Measurements from ENCODE around the gene CD55. TPM values are rescaled to one million over a fixed set of nuclear protein-coding genes. Genes with fewer than 3 reads are reported as not detected.
A peak's percentile ranks its signal among the peaks of the same experiment; 100 is the strongest.
"Not testable (repeated sequence)": the region's sequence is repeated elsewhere in the genome, so short reads cannot be mapped to it uniquely, and the experiment has no call there.

Gene CD55
- total RNA-seq, 2 donors from 2014 or later: 137 to 147 TPM

DNA sequence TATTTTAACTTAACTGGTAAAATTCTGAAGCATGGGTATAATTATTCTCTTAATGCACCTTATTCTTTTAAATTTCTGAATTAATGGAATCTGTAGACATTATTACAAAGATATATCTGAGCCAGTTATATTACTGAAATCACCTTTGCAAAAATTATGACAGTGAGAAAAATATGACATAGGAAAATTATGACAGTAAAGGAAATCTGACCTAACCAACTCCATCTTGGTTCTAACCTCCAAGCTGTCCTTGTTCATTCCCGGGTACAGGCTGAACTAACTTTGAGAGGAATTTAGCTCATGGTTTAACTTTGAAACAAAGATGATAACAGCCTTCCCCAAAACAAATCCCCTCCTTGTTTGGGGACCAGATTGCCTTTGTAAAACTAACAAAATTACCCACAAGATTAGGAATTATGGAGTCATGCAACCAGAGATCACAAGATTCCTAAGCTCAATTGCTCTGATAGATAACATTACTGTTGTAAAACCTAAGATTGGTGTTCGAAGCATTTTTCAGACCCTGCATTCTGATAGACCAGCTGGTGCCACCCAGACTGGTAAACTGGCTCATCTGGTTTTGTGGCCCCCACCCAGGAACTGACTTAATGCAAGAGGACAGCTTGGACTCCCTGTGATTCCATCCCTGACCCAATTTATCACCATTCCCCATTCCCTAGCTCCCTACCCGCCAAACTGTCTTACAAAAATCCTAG is 9.4 kb upstream of the CD55 start:
- peaks cover 0 to 2% of the 10 kb centered on the region in 2 donors for H3K9me3 Mint-ChIP-seq
- no peak overlapping the region for H3K4me3 Mint-ChIP-seq
- H3K27ac Mint-ChIP-seq: no peak overlapping the region
- ATAC-seq (replicated peaks in 1 of 2) (no peak), DNase-seq (no peak)
- peaks cover 29% of the 10 kb centered on the region for H3K4me1 Mint-ChIP-seq (ENCODE audit: low read depth)
- H3K36me3 Mint-ChIP-seq (ENCODE audit: insufficient read depth in 2 of 2): no peaks in the 10 kb centered on the region
- H3K27me3 Mint-ChIP-seq (ENCODE audit: low read depth): no peaks in the 10 kb centered on the region

DNA sequence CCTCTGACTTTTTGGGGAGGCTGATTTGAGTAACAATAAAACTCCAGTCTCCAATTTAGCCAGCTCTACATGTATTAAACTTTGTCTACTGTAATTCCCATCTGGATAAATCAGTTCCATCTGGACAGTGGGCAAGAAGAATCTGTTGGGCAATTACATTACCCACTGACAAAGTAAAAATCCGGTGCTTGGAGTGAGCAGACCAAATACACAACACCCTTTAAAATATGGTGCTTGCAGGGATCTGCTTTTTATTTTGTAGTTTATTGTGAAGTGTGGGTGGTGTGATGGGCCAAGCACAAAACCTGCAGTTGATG is 8.9 kb upstream of the CD55 start:
- DNase-seq: no peak
- H3K36me3 Mint-ChIP-seq (ENCODE audit: insufficient read depth in 2 of 2): no peaks in the 10 kb centered on the region

DNA sequence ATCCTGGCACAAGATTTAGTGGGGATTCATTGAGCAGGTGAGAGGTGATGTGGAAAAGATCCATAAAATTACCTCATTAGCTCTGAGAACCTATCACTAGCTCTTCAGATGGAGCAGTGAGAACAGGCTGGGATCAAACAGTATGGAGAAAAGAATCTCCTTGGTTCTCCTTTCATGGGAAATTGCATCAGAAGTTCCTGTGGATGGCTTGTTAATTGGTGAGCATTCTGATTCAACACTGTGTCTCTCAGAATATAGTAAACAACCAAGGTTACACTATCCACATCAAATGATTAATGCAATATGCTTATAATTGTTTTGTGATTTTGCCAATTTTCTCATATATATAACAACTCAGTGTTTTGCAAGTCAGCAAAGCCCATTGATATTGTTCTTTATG is 8.3 kb upstream of the CD55 start:
- H3K4me3 Mint-ChIP-seq: no peak overlapping the region
- H3K27me3 Mint-ChIP-seq (ENCODE audit: low read depth): no peaks in the 10 kb centered on the region
- no peak overlapping the region for H3K27ac Mint-ChIP-seq
- H3K4me1 Mint-ChIP-seq (ENCODE audit: low read depth): peaks cover 38% of the 10 kb centered on the region
- DNase-seq: no peak
- ATAC-seq (replicated peaks in 1 of 2): no peak
- peaks cover 0 to 2% of the 10 kb centered on the region in 2 donors for H3K9me3 Mint-ChIP-seq
- H3K36me3 Mint-ChIP-seq (ENCODE audit: insufficient read depth in 2 of 2): no peaks in the 10 kb centered on the region

More for the DNA sequence above, 8.9 kb upstream of the CD55 start:
- ATAC-seq (replicated peaks in 1 of 2): no peak
- H3K27me3 Mint-ChIP-seq (ENCODE audit: low read depth): no peaks in the 10 kb centered on the region
- H3K9me3 Mint-ChIP-seq: peaks cover 0 to 2% of the 10 kb centered on the region in 2 donors
- H3K4me3 Mint-ChIP-seq: no peak overlapping the region
- H3K27ac Mint-ChIP-seq: no peak overlapping the region
- H3K4me1 Mint-ChIP-seq (ENCODE audit: low read depth): peaks cover 32% of the 10 kb centered on the region

DNA sequence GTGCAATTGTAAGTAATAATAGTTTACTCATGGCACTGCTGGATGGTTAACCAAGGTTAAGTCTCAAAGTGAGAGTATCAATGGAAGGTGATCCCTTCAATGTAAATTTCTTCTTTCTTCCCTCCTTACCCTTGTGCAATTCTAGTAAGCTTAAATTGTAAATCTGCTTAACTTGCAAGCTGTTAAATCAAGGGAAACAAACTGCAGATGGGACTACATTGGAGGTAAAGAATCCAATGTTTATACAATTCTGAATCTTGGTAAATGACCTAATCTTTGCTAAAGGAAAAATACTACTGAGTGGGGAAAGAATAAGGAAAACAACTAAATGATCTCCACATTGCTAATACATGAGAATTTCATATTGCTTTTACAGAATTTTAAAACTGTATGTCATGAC is 6.7 kb upstream of the CD55 start:
- Mint-ChIP-seq H3K4me1 (ENCODE audit: low read depth) (peaks cover 25% of the 10 kb centered on the region), H3K27ac (no peak overlapping the region), H3K4me3 (no peak overlapping the region), H3K36me3 (ENCODE audit: insufficient read depth in 2 of 2) (no peaks in the 10 kb centered on the region), H3K9me3 (peaks cover 0 to 2% of the 10 kb centered on the region in 2 donors), H3K27me3 (ENCODE audit: low read depth) (no peaks in the 10 kb centered on the region)
- no peak for ATAC-seq (replicated peaks in 1 of 2)
- DNase-seq: no peak

DNA sequence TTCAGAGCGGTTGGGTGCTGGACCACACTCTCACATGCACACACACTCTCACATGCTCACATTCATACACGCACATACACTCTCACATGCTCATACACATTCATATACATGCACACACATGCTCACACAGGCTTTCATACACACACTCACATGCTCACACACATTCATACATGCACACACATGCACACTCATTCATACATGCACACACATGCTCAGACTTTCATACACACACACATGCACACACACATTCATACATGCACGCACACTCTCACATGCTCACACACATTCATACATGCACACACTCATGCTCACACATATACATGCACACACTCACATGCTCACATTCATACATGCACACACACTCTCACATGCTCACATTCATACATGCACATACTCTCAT is 6.0 kb upstream of the CD55 start:
- ATAC-seq (replicated peaks in 1 of 2) (no peak), DNase-seq (no peak)
- H3K36me3 Mint-ChIP-seq (ENCODE audit: insufficient read depth in 2 of 2): peaks cover 0 to 2% of the 10 kb centered on the region in 2 donors
- H3K4me3 Mint-ChIP-seq: no peak overlapping the region
- H3K27ac Mint-ChIP-seq: no peak overlapping the region
- no peaks in the 10 kb centered on the region for H3K27me3 Mint-ChIP-seq (ENCODE audit: low read depth)
- peaks cover 2 to 3% of the 10 kb centered on the region in 2 donors for H3K9me3 Mint-ChIP-seq
- H3K4me1 Mint-ChIP-seq (ENCODE audit: low read depth): peaks cover 26% of the 10 kb centered on the region

DNA sequence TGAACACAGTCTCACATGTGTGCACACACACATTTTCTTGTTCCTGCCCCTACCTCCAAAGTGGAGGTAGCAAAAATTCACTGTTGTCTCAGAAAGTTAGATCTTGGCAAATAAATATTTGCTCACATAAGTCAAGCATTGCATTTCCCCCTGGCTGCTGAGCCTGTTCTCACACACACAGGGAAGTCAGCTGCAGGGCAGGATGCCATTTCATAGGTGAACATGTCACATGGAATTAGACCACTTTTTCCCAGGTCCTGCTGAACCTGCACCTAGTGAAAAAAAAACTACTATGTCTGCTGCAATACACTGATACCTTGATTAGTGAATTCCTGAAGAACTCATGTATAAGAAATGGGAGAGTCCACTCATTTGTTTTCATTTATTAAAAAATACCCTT is 5.3 kb upstream of the CD55 start:
- peaks cover 32% of the 10 kb centered on the region for H3K4me1 Mint-ChIP-seq (ENCODE audit: low read depth)
- peaks cover 0 to 2% of the 10 kb centered on the region in 2 donors for H3K36me3 Mint-ChIP-seq (ENCODE audit: insufficient read depth in 2 of 2)
- peaks cover 2 to 3% of the 10 kb centered on the region in 2 donors for H3K9me3 Mint-ChIP-seq
- H3K4me3 Mint-ChIP-seq: no peak overlapping the region
- no peak overlapping the region for H3K27ac Mint-ChIP-seq
- ATAC-seq (replicated peaks in 1 of 2) (no peak), DNase-seq (no peak)
- H3K27me3 Mint-ChIP-seq (ENCODE audit: low read depth): no peaks in the 10 kb centered on the region

DNA sequence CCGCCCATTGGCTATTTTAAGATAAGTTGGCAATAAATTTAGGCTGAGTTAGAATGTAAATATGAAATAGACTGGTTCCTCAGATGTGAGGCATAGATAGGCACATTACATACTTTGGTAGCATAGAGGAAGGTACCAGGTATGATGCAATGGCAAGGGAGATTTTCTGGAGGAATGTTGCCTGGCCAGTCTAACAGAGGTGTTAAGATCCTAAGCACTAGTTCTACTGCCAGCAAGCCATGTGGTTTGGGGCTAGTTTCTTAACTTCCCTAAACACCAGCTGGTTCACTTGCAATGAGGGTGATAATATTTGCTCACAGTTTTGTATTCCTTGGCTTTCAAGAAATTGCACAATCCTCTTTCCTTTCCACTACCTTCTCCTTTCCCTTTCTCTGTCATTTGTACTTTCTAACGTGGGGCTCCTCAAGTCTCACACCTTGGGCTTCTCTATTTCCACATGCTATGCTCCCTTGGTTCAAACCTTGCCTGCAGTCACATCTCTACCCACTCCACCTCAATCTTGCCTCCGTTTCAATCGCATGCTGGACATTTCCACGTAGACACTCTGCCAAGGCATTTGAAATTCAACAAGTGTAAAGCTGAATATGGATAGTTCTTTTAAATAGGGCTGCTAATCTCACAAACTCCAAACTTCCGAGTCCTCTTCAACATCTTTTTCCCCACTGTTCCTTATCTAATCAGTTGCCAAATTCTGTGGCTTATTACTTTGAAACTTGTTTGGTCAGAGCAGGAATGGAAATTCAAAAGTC is 4.7 kb upstream of the CD55 start:
- peaks cover 34% of the 10 kb centered on the region for H3K4me1 Mint-ChIP-seq (ENCODE audit: low read depth)
- no peaks in the 10 kb centered on the region for H3K27me3 Mint-ChIP-seq (ENCODE audit: low read depth)

DNA sequence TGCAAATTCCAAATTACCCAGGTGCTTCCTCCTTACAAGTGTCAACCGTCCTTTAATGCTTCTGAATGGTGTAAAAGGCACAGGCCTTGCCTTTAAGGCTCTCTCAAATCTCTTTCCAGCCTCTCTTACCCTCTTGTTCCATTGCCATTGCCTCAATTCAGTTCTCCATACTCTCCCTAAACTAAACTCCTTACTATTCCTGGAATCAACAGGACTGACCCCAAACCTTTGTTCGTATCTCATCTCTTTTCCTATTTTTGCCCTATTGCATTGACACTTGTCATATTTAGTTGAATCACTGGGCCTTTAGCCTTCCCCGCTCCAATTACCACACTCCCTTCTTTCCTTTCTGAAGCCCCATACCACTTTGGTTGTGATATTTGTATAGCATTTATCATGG is 3.9 kb upstream of the CD55 start:
- no peak for ATAC-seq (replicated peaks in 1 of 2)
- Mint-ChIP-seq H3K27me3 (ENCODE audit: low read depth) (no peaks in the 10 kb centered on the region), H3K9me3 (peaks cover 2 to 3% of the 10 kb centered on the region in 2 donors), H3K36me3 (ENCODE audit: insufficient read depth in 2 of 2) (peaks cover 5 to 7% of the 10 kb centered on the region in 2 donors), H3K27ac (peak overlapping the region; percentile 34), H3K4me3 (no peak overlapping the region), H3K4me1 (ENCODE audit: low read depth) (peaks cover 34% of the 10 kb centered on the region)
- no peak for DNase-seq

More for the DNA sequence above, 4.7 kb upstream of the CD55 start:
- Mint-ChIP-seq H3K9me3 (peaks cover 2 to 3% of the 10 kb centered on the region in 2 donors), H3K4me3 (no peak overlapping the region), H3K36me3 (ENCODE audit: insufficient read depth in 2 of 2) (peaks cover 0 to 2% of the 10 kb centered on the region in 2 donors), H3K27ac (no peak overlapping the region)
- no peak for ATAC-seq (replicated peaks in 1 of 2)
- no peak for DNase-seq

DNA sequence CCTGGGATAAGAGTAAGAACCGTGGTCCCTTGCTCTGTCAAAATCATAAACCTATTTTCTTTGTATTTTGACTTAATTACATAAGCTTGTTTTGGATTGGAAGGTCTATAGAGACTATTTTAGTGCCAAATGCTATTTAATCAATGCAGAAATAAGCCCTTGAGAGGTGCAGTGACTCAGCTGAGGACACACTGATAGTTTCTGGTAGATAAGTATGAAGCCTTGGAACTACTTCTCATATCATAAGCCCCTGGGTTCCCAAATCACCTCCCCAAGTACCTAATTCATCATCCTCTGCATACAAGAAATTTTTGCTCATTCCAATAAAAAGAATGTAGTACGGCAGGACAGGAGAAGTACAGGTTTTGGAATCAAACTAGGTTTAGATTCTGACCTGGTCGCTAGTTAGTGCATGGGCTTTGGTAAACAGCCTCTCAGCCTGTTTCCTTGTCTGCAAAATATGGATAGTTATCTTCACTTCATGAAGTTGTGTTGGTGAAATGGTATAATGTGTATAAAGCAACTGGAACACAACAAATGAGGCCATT is 3.3 kb upstream of the CD55 start:
- no peaks in the 10 kb centered on the region for H3K27me3 Mint-ChIP-seq (ENCODE audit: low read depth)
- peaks cover 34% of the 10 kb centered on the region for H3K4me1 Mint-ChIP-seq (ENCODE audit: low read depth)
- DNase-seq (no peak), ATAC-seq (replicated peaks in 1 of 2) (no peak)
- peak overlapping the region; percentile 34 for H3K27ac Mint-ChIP-seq
- H3K4me3 Mint-ChIP-seq: no peak overlapping the region
- H3K36me3 Mint-ChIP-seq (ENCODE audit: insufficient read depth in 2 of 2): peaks cover 7 to 8% of the 10 kb centered on the region in 2 donors
- peaks cover 2 to 3% of the 10 kb centered on the region in 2 donors for H3K9me3 Mint-ChIP-seq

DNA sequence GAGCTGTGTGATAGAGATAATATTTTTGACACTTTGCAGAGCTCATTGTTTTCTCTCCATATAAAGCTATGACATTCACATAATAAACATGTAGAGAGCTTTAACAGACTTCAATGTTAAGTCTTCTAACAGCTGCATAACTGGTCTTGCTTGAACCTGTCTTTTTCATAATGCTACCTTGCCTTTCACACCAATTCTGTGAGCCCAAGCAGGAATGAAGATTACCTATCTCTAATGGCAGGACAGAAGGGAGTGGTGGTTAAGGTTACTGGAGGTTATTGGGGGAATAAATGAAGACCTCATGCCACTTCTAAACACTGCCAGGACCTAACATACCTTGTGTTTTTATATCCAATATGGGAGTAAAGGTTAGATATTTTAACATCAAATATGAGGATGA is 2.3 kb upstream of the CD55 start:
- Mint-ChIP-seq H3K36me3 (ENCODE audit: insufficient read depth in 2 of 2) (peaks cover 11 to 16% of the 10 kb centered on the region in 2 donors), H3K4me1 (ENCODE audit: low read depth) (peaks cover 44% of the 10 kb centered on the region), H3K27me3 (ENCODE audit: low read depth) (no peaks in the 10 kb centered on the region), H3K9me3 (peaks cover 2 to 3% of the 10 kb centered on the region in 2 donors), H3K4me3 (no peak overlapping the region), H3K27ac (no peak overlapping the region)
- ATAC-seq (replicated peaks in 1 of 2): no peak
- no peak for DNase-seq

DNA sequence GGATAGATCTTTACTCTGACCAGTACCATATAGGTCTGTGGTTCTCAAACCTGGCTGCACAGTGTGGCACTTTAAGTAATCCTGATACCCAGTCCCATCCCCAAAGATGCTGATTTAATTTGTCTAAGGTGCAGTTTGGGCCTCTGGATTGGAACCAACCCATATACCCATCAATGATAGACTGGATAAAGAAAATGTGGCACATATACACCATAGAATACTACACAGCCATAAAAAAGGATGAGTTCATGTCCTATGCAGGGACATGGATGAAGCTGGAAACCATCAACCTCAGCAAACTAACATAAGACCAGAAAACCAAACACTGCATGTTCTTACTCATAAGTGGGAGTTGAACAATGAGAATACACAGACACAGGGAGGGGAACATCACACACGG is 1.4 kb upstream of the CD55 start:
- Mint-ChIP-seq H3K4me3 (peak overlapping the region; percentile 59 to 68), H3K4me1 (ENCODE audit: low read depth) (peaks cover 49% of the 10 kb centered on the region), H3K36me3 (ENCODE audit: insufficient read depth in 2 of 2) (peaks cover 11 to 19% of the 10 kb centered on the region in 2 donors)
- H3K9me3 Mint-ChIP-seq; DNase-seq; H3K27ac Mint-ChIP-seq; ATAC-seq (replicated peaks in 1 of 2); H3K27me3 Mint-ChIP-seq (ENCODE audit: low read depth): not testable (repeated sequence)

DNA sequence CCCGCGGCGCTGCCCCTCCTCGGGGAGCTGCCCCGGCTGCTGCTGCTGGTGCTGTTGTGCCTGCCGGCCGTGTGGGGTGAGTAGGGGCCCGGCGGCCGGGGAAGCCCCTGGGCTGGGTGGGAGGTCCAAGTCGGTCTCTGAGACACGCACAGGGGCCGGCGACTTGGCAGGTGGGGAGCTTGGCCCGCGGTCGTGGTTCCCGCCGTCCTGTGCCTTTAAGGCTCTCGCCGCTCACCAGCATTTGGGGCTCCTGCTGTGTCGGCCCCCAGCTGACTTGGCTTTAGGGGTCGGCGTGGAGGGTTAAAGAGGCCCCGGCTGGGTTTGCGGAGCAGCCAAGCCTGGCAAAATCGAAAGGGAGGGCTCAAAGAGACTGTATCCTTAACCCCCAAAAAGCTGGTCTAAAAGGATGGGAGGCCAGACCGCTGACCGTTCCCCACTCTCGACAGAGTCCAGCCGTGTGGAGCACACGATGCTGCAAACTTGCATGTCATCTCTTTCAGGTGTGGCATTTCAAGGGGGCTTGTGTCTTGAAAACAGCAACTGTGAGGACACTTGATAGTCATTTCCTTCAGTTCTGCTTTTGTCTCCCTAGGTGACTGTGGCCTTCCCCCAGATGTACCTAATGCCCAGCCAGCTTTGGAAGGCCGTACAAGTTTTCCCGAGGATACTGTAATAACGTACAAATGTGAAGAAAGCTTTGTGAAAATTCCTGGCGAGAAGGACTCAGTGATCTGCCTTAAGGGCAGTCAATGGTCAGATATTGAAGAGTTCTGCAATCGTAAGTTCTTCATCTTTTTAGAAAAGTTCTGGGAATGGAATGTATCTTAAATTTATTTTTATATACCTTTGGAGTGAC is 540 bp downstream of the CD55 start:
- ATAC-seq (replicated peaks in 1 of 2) (no peak), DNase-seq (peak in 1 of 2 donors; percentile 21)
- Mint-ChIP-seq H3K36me3 (ENCODE audit: insufficient read depth in 2 of 2) (peaks cover 14 to 35% of the 10 kb centered on the region in 2 donors), H3K27me3 (ENCODE audit: low read depth) (no peaks in the 10 kb centered on the region), H3K4me1 (ENCODE audit: low read depth) (peaks cover 55% of the 10 kb centered on the region), H3K4me3 (peak overlapping the region; percentile 90 to 99), H3K27ac (peak overlapping the region; percentile 88), H3K9me3 (peaks cover 0 to 3% of the 10 kb centered on the region in 2 donors)

Measured in activated T-cell treated with anti-CD3 and anti-CD28 coated beads, Interleukin-2, amount 50 U/mL, for 72 hours (primary cell).